CD4-positive, alpha-beta memory T cell (primary cell): ENCODE data around the gene PCGF1. TPM values are rescaled to one million over a fixed set of nuclear protein-coding genes. Genes with fewer than 3 reads are reported as not detected.

Experiments
- CTCF ChIA-PET: fragments of 350-600 bp; sonication (Branson Sonifier 250); formaldehyde crosslinking; loops from one replicate; lab custom pipeline; 2021; ENCODE audit warnings: inconsistent platforms; ENCODE audit not compliant: partially characterized antibody; lab: Charles Lee
- POLR2A ChIA-PET: fragments of 350-600 bp; sonication (Branson Sonifier 250); formaldehyde crosslinking; loops from one replicate; lab custom pipeline; 2021; ENCODE audit not compliant: partially characterized antibody; lab: Charles Lee
- DNase-seq, 5 donors: peaks; one replicate each; pipeline versions ENCODE4 v3.0.0 to v3.0.0-alpha.2; 2020 to 2022; ENCODE audit warnings: mixed read lengths in 1 of 5
- H3K27ac ChIP-seq: one replicate; pipeline ENCODE4 v1.7.0; 2013; ENCODE audit warnings: low read depth, low read length
- H3K27me3 ChIP-seq: 2 replicates; pipeline ENCODE4 v1.7.0; 2013; ENCODE audit warnings: mild to moderate bottlenecking, low read length, moderate library complexity; ENCODE audit not compliant: insufficient read depth
- H3K36me3 ChIP-seq: 2 replicates; pipeline ENCODE4 v1.7.0; 2013; ENCODE audit warnings: mild to moderate bottlenecking, low read length, moderate library complexity; ENCODE audit not compliant: insufficient read depth
- H3K4me1 ChIP-seq: 2 replicates; pipeline ENCODE4 v1.7.0; 2013; ENCODE audit warnings: mild to moderate bottlenecking, low read length, moderate library complexity; ENCODE audit not compliant: insufficient read depth
- H3K4me3 ChIP-seq, 2 donors: one replicate each; pipeline ENCODE4 v1.7.0; 2013; ENCODE audit warnings: low read length in 2 of 2, mild to moderate bottlenecking in 1 of 2
- H3K9me3 ChIP-seq, 2 donors: one replicate each; pipeline ENCODE4 v1.7.0; 2013; ENCODE audit warnings: low read length in 2 of 2, control low read depth in 1 of 2; ENCODE audit not compliant: control insufficient read depth in 1 of 2
- H3K27ac Mint-ChIP-seq, 7 donors: one replicate each; pipeline ENCODE4 v1.8.0; 2020 to 2021; ENCODE audit warnings: mixed read lengths in 7 of 7, mild to moderate bottlenecking in 6 of 7, inconsistent platforms in 3 of 7, moderate library complexity in 3 of 7
- H3K27me3 Mint-ChIP-seq, 2 donors: one replicate each; pipeline ENCODE4 v1.8.0; 2020 to 2021; ENCODE audit warnings: mixed read lengths in 2 of 2
- H3K36me3 Mint-ChIP-seq, 2 donors: one replicate each; pipeline ENCODE4 v1.8.0; 2020 to 2021; ENCODE audit warnings: mixed read lengths in 2 of 2, inconsistent platforms in 1 of 2, mild to moderate bottlenecking in 1 of 2
- H3K4me1 Mint-ChIP-seq, 4 donors: one replicate each; pipeline ENCODE4 v1.8.0; 2020 to 2021; ENCODE audit warnings: mixed read lengths in 4 of 4, mild to moderate bottlenecking in 1 of 4
- H3K4me3 Mint-ChIP-seq, 8 donors: one replicate each; pipeline ENCODE4 v1.8.0; 2020 to 2021; ENCODE audit warnings: mixed read lengths in 8 of 8, mild to moderate bottlenecking in 7 of 8, moderate library complexity in 6 of 8, inconsistent platforms in 3 of 8
- H3K9me3 Mint-ChIP-seq, 8 donors: one replicate each; pipeline ENCODE4 v1.8.0; 2020 to 2021; ENCODE audit warnings: mixed read lengths in 8 of 8, mild to moderate bottlenecking in 5 of 8, inconsistent platforms in 3 of 8, moderate library complexity in 1 of 8
- intact Hi-C: fragments of 100-400 bp; cut with micrococcal nuclease; formaldehyde crosslinking; loops from one replicate; pipeline ENCODE4 v1.15.1; 2023
- polyA plus RNA-seq, 2 donors: library from polyadenylated mRNA; unstranded; fragments of 300-500 nt; fragmentation: Illumina TruSeq; gene quantifications; one replicate each; pipeline ENCODE4 v1.2.3, GENCODE V29; 2021
- total RNA-seq, 2 experiments: library from RNA; stranded (reverse); gene quantifications; one replicate each; pipeline ENCODE4 v1.2.3, GENCODE V29; 2021

Gene PCGF1
- total and polyA plus RNA-seq, 4 experiments from 2014 or later, result 10.4 to 42.2 (median 23.9) TPM

GRCh38 chr2:74496997-74497776, 10.3 kb downstream of the PCGF1 start:
- no peak for DNase-seq
- no peak overlapping the region for H3K27ac ChIP-seq
- ChIA-PET POLR2A (interaction anchor here (0.6 to 8.0 kb wide), 10 partner anchors 9 to 505 kb away, joined by 3 to 28 read pairs (median 4); partner anchors contain the start of genes CCDC142, MRPL53, PCGF1 and TTC31), CTCF (interaction anchor here (1.3 to 2.3 kb wide), 2 partner anchors 15 to 91 kb away, joined by 5 to 9 read pairs; partner anchors contain the start of genes CCDC142 and TTC31)
- Mint-ChIP-seq H3K27ac (peak overlapping the region in 1 of 7 donors; percentile 31), H3K36me3 (peaks cover 14 to 20% of the 10 kb centered on the region in 2 donors), H3K27me3 (peaks cover 11 to 35% of the 10 kb centered on the region in 2 donors), H3K9me3 (no peaks in the 10 kb centered on the region), H3K4me1 (peaks cover 10 to 43% (median 22%) of the 10 kb centered on the region in 4 donors), H3K4me3 (peak overlapping the region; percentile 70 to 96 (median 88))
- peaks cover 21% of the 10 kb centered on the region for H3K4me1 ChIP-seq
- H3K9me3 ChIP-seq, result no peaks in the 10 kb centered on the region
- H3K36me3 ChIP-seq, result peaks cover 22% of the 10 kb centered on the region
- peaks cover 20% of the 10 kb centered on the region for H3K27me3 ChIP-seq
- peak overlapping the region in 1 of 2 donors; percentile 52 for H3K4me3 ChIP-seq
- intact Hi-C loops, result no loop called here

DNA sequence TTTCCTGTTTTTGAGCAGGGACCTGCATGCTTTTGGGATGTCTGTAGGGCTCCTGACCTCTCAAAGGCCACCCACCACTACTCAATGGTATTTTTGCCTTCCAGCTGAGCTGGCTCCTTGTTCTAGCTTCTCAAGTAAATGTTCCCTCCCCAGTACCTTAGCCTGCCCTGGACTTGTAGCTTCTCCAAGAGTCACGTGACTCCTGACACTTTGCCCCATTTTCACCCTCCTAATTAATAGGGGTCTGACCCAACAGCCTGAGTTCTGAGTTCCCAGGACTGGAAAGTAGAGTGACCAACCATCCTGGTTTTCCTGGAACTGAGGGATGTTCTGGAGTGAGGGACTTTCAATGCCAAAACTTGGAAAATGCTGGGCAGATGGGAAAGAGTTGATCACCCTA, 12.1 kb downstream of the PCGF1 start:
- Histone ChIP-seq H3K36me3 (peaks cover 39% of the 10 kb centered on the region), H3K4me3 (no peak overlapping the region), H3K4me1 (peaks cover 21% of the 10 kb centered on the region), H3K27ac (no peak overlapping the region), H3K27me3 (peaks cover 10% of the 10 kb centered on the region), H3K9me3 (no peaks in the 10 kb centered on the region)
- Mint-ChIP-seq H3K4me3 (no peak overlapping the region), H3K4me1 (peaks cover 9 to 28% (median 18%) of the 10 kb centered on the region in 4 donors), H3K9me3 (no peaks in the 10 kb centered on the region), H3K27ac (no peak overlapping the region), H3K36me3 (peaks cover 30 to 37% of the 10 kb centered on the region in 2 donors), H3K27me3 (peaks cover 11 to 18% of the 10 kb centered on the region in 2 donors)
- DNase-seq, result no peak
- POLR2A ChIA-PET, result interaction anchor here (0.7 to 1.7 kb wide), 3 partner anchors 8 to 15 kb away, joined by 4 read pairs; no protein-coding TSS in a partner anchor
- CTCF ChIA-PET, result interaction anchor here (1.8 kb wide), 1 partner anchor 36 kb away, joined by 5 read pairs; no protein-coding TSS in a partner anchor
- intact Hi-C loops, result no loop called here

GRCh38 chr2:74493546-74493945, 13.9 kb downstream of the PCGF1 start:
- Mint-ChIP-seq H3K4me1 (peaks cover 5 to 14% (median 8%) of the 10 kb centered on the region in 4 donors), H3K9me3 (no peaks in the 10 kb centered on the region), H3K4me3 (no peak overlapping the region), H3K27ac (peak overlapping the region in 1 of 7 donors; percentile 11), H3K36me3 (peaks cover 40 to 50% of the 10 kb centered on the region in 2 donors), H3K27me3 (peaks cover 4 to 6% of the 10 kb centered on the region in 2 donors)
- DNase-seq, result no peak
- intact Hi-C loops, result no loop called here
- H3K27ac ChIP-seq, result no peak overlapping the region
- H3K9me3 ChIP-seq, result no peaks in the 10 kb centered on the region
- CTCF ChIA-PET, result interaction anchor here (1.1 to 1.2 kb wide), 2 partner anchors 10 to 94 kb away, joined by 3 to 4 read pairs; no protein-coding TSS in a partner anchor
- POLR2A ChIA-PET, result interaction anchor here (1.1 to 1.7 kb wide), 4 partner anchors 10 to 36 kb away, joined by 3 to 7 read pairs (median 5); partner anchors contain the start of genes AUP1, CCDC142, HTRA2 and TTC31
- H3K4me1 ChIP-seq, result peaks cover 11% of the 10 kb centered on the region
- H3K4me3 ChIP-seq, result no peak overlapping the region
- peaks cover 50% of the 10 kb centered on the region for H3K36me3 ChIP-seq
- H3K27me3 ChIP-seq, result peaks cover 5% of the 10 kb centered on the region

DNA sequence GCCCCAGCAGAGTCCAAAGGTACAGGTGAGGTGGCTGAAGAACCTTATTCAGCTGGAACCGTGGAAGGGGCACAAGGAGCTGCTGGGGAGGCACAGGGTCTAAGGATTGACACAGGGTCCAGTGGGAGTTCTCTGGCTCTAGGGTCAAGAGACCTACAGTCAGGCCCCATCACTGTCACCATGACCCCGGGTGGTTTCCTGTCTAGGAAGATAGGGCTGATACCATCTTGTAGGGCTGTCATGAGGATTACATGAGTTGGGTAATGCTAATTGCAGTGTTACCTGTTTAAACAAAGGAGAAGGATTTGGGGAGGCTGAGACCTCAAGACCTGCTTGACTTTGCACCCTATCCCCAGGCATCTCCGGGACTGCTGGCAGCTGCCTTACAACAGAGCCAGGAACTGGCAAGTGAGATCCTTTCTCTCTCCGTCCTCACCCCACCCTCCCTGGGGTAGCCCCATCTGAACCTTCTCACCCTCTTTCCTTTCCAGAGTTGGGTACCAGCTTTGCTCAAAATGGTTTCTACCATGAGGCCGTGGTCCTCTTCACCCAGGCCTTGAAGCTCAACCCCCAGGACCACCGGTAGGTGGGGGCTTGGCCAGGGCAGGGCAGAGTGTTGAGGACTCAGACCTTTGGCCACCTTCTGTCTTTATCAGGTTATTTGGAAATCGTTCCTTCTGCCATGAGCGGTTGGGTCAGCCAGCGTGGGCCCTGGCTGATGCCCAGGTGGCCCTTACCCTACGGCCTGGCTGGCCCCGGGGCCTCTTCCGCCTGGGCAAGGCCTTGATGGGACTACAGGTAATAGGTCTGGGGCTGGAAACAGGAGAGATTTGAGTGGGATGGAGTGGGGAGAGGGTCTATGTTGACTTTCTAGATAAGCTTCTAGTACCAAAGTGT, 15.6 kb downstream of the PCGF1 start:
- Histone ChIP-seq H3K27ac (no peak overlapping the region), H3K4me3 (no peak overlapping the region), H3K36me3 (peaks cover 50% of the 10 kb centered on the region), H3K27me3 (peaks cover under 1% of the 10 kb centered on the region), H3K4me1 (no peaks in the 10 kb centered on the region), H3K9me3 (no peaks in the 10 kb centered on the region)
- intact Hi-C loops, result no loop called here
- Mint-ChIP-seq H3K9me3 (no peaks in the 10 kb centered on the region), H3K27ac (no peak overlapping the region), H3K36me3 (peaks cover 42 to 52% of the 10 kb centered on the region in 2 donors), H3K27me3 (no peaks in the 10 kb centered on the region), H3K4me1 (peaks cover 0 to 3% (median under 1%) of the 10 kb centered on the region in 4 donors), H3K4me3 (no peak overlapping the region)
- DNase-seq, result no peak
- POLR2A ChIA-PET, result interaction anchor here (1.7 to 2.6 kb wide), 2 partner anchors 12 to 38 kb away, joined by 5 to 9 read pairs; partner anchors contain the start of genes AUP1 and HTRA2
- CTCF ChIA-PET, result interaction anchor here (1.0 kb wide), 1 partner anchor 95 kb away, joined by 3 read pairs; no protein-coding TSS in a partner anchor

GRCh38 chr2:74489906-74490305, 17.6 kb downstream of the PCGF1 start:
- intact Hi-C loops, result loop anchor here (10.0 kb wide), 1 partner anchor 165 kb away; the partner anchor contains the start of gene SEMA4F
- Mint-ChIP-seq H3K27me3 (no peaks in the 10 kb centered on the region), H3K4me3 (no peak overlapping the region), H3K4me1 (peaks cover 0 to 8% (median 2%) of the 10 kb centered on the region in 4 donors), H3K27ac (no peak overlapping the region), H3K36me3 (peaks cover 49 to 61% of the 10 kb centered on the region in 2 donors), H3K9me3 (no peaks in the 10 kb centered on the region)
- Histone ChIP-seq H3K4me3 (no peak overlapping the region), H3K9me3 (no peaks in the 10 kb centered on the region), H3K4me1 (no peaks in the 10 kb centered on the region), H3K27ac (no peak overlapping the region), H3K36me3 (peaks cover 50% of the 10 kb centered on the region), H3K27me3 (no peaks in the 10 kb centered on the region)
- CTCF ChIA-PET, result interaction anchor here (1.0 to 11.3 kb wide), 2 partner anchors 43 to 98 kb away, joined by 3 to 141 read pairs; no protein-coding TSS in a partner anchor
- POLR2A ChIA-PET, result interaction anchor here (1.0 to 1.6 kb wide), 2 partner anchors 17 to 32 kb away, joined by 3 to 4 read pairs; partner anchors contain the start of genes PCGF1 and WBP1
- no peak for DNase-seq

DNA sequence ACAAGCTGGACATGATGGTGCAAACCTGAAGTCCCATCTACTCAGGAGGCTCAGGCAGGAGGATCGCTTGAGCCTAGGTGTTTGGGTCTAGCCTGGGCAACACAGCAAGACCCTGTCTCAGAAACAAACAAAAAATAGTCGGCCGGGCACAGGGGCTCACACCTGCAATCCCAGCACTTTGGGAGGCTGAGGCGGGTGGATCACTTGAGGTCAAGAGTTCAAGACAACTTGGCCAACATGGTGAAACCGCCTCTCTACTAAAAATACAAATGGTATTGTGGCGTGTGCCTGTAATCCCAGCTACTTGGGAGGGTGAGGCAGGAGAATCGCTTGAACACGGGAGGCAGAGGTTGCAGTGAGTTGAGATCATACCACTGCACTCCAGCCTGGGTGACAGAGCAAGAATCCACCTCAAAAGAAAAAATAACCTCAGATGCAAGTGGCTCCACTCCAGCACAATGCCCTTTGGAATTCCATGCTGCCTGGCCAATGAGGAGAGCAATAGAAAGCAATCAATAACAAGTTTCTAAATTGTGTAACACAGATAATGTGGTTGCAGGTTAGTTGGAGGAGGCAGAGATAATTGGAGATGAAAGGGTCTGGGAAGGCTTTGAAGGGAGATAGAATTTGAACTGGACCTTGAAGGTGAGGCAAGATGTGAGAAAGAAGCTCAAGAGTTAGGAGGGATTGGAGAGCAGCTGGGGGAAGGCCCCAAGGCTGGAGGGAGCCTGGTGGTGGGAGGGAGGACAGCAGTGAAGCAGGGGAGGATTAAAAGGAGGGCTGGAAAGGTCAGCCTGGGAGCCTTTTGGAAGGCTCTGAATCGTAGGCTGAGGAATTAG, 18.6 kb downstream of the PCGF1 start:
- H3K4me1 ChIP-seq, result peaks cover 5% of the 10 kb centered on the region
- no peak overlapping the region for H3K27ac ChIP-seq
- Mint-ChIP-seq H3K4me1 (peaks cover 0 to 8% (median 3%) of the 10 kb centered on the region in 4 donors), H3K36me3 (peaks cover 49 to 55% of the 10 kb centered on the region in 2 donors), H3K9me3 (no peaks in the 10 kb centered on the region), H3K27ac (no peak overlapping the region), H3K27me3 (no peaks in the 10 kb centered on the region), H3K4me3 (no peak overlapping the region)
- CTCF ChIA-PET, result interaction anchor here (1.0 to 11.3 kb wide), 2 partner anchors 44 to 99 kb away, joined by 3 to 141 read pairs; no protein-coding TSS in a partner anchor
- intact Hi-C loops, result loop anchor here (10.0 kb wide), 1 partner anchor 166 kb away; the partner anchor contains the start of gene SEMA4F
- no peaks in the 10 kb centered on the region for H3K9me3 ChIP-seq
- POLR2A ChIA-PET, result interaction anchor here (1.0 to 1.6 kb wide), 3 partner anchors 12 to 31 kb away, joined by 3 to 5 read pairs (median 4); partner anchors contain the start of genes PCGF1 and WBP1
- H3K36me3 ChIP-seq, result peaks cover 45% of the 10 kb centered on the region
- no peaks in the 10 kb centered on the region for H3K27me3 ChIP-seq
- DNase-seq, result no peak
- H3K4me3 ChIP-seq, result no peak overlapping the region
